IPS-18c (cell line): ENCODE measurements around the gene LRRFIP1.

Experiments used
- H3K4me3 ChIP-seq: 2 replicates; pipeline ENCODE4 v1.7.0; 2013; ENCODE audit warnings: low read depth, mild to moderate bottlenecking, low read length, moderate library complexity; ENCODE audit not compliant: insufficient read depth
- H3K9me3 ChIP-seq: one replicate; pipeline ENCODE4 v1.6.1; 2013; ENCODE audit warnings: mild to moderate bottlenecking, low read length, moderate library complexity; ENCODE audit not compliant: control insufficient read depth, insufficient read depth

The LRRFIP1 gene

GRCh38 chr2:237645261-237645660 lies 17.9 kb downstream of the LRRFIP1 start:
- Histone ChIP-seq H3K4me3 (no peak overlapping the region), H3K9me3 (no peaks in the 10 kb centered on the region)

GRCh38 chr2:237647176-237648015 lies 20.0 kb downstream of the LRRFIP1 start:
- Histone ChIP-seq H3K4me3 (no peak overlapping the region), H3K9me3 (no peaks in the 10 kb centered on the region)

- Histone ChIP-seq H3K4me3 (no peak overlapping the region), H3K9me3 (no peaks in the 10 kb centered on the region)
Observed at GRCh38 chr2:237648016-237648381, 20.6 kb downstream of the LRRFIP1 start.

- Histone ChIP-seq H3K4me3 (no peak overlapping the region), H3K9me3 (no peaks in the 10 kb centered on the region)
Observed at GRCh38 chr2:237649541-237650454, 22.4 kb downstream of the LRRFIP1 start.

- Histone ChIP-seq H3K9me3 (no peaks in the 10 kb centered on the region), H3K4me3 (no peak overlapping the region; the same call in 1 of the 2 replicates)
Observed at GRCh38 chr2:237650455-237650850, 23.1 kb downstream of the LRRFIP1 start.

GRCh38 chr2:237651761-237652160 lies 24.4 kb downstream of the LRRFIP1 start:
- Histone ChIP-seq H3K9me3 (no peaks in the 10 kb centered on the region), H3K4me3 (no peak overlapping the region)

GRCh38 chr2:237652181-237652580 lies 24.8 kb downstream of the LRRFIP1 start:
- Histone ChIP-seq H3K4me3 (no peak overlapping the region), H3K9me3 (no peaks in the 10 kb centered on the region)

GRCh38 chr2:237652854-237653253 lies 25.5 kb downstream of the LRRFIP1 start:
- no peak overlapping the region for H3K4me3 ChIP-seq
- H3K9me3 ChIP-seq, result no peaks in the 10 kb centered on the region

- no peak overlapping the region for H3K4me3 ChIP-seq
- H3K9me3 ChIP-seq, result no peaks in the 10 kb centered on the region
Observed at GRCh38 chr2:237653776-237654558, 26.6 kb downstream of the LRRFIP1 start.

GRCh38 chr2:237657063-237657462 lies 29.7 kb downstream of the LRRFIP1 start:
- Histone ChIP-seq H3K4me3 (no peak overlapping the region), H3K9me3 (no peaks in the 10 kb centered on the region)

GRCh38 chr2:237660381-237660900 lies 33.1 kb downstream of the LRRFIP1 start:
- Histone ChIP-seq H3K9me3 (no peaks in the 10 kb centered on the region), H3K4me3 (no peak overlapping the region)

GRCh38 chr2:237661270-237661669 lies 33.9 kb downstream of the LRRFIP1 start:
- no peaks in the 10 kb centered on the region for H3K9me3 ChIP-seq
- no peak overlapping the region for H3K4me3 ChIP-seq

GRCh38 chr2:237661799-237662328 lies 34.5 kb downstream of the LRRFIP1 start:
- H3K9me3 ChIP-seq, result no peaks in the 10 kb centered on the region
- H3K4me3 ChIP-seq, result no peak overlapping the region

GRCh38 chr2:237662671-237663093 lies 35.3 kb downstream of the LRRFIP1 start:
- no peaks in the 10 kb centered on the region for H3K9me3 ChIP-seq
- H3K4me3 ChIP-seq, result no peak overlapping the region

- H3K4me3 ChIP-seq, result no peak overlapping the region
- H3K9me3 ChIP-seq, result no peaks in the 10 kb centered on the region
Observed at GRCh38 chr2:237663517-237664110, 36.2 kb downstream of the LRRFIP1 start.

GRCh38 chr2:237664151-237664550 lies 36.8 kb downstream of the LRRFIP1 start:
- H3K4me3 ChIP-seq, result no peak overlapping the region
- no peaks in the 10 kb centered on the region for H3K9me3 ChIP-seq
